SW480 (cell line): ENCODE results near the gene HES5.

Source experiments
- DNase-seq: peaks from one replicate; pipeline ENCODE4 v3.0.0-alpha.2; 2016; ENCODE audit warnings: low spot score

The HES5 gene

GRCh38 chr1:2499986-2500596 lies 30.0 kb downstream of the HES5 start:
- DNase-seq = peak; percentile 49

GRCh38 chr1:2499260-2499659 lies 30.8 kb downstream of the HES5 start:
- no peak for DNase-seq

- no peak for DNase-seq
These were observed 31.4 kb downstream of the HES5 start for GRCh38 chr1:2498648-2499047.

- DNase-seq = no peak
These were observed 32.2 kb downstream of the HES5 start for GRCh38 chr1:2497891-2498290.

- no peak for DNase-seq
These were observed 33.3 kb downstream of the HES5 start for GRCh38 chr1:2496746-2497145.

GRCh38 chr1:2496087-2496622 lies 33.9 kb downstream of the HES5 start:
- DNase-seq = peak; percentile 61

- no peak for DNase-seq
These were observed 34.5 kb downstream of the HES5 start for GRCh38 chr1:2495546-2495945.

GRCh38 chr1:2495026-2495425 lies 35.0 kb downstream of the HES5 start:
- no peak for DNase-seq

GRCh38 chr1:2494323-2494693 lies 35.8 kb downstream of the HES5 start:
- DNase-seq = peak; percentile 90

- DNase-seq = no peak
These were observed 36.3 kb downstream of the HES5 start for GRCh38 chr1:2493691-2494322.

GRCh38 chr1:2493218-2493617 lies 36.8 kb downstream of the HES5 start:
- no peak for DNase-seq

GRCh38 chr1:2492091-2492490 lies 38.0 kb downstream of the HES5 start:
- no peak for DNase-seq

- no peak for DNase-seq
These were observed 40.4 kb downstream of the HES5 start for GRCh38 chr1:2489615-2490014.

GRCh38 chr1:2488688-2489087 lies 41.4 kb downstream of the HES5 start:
- no peak for DNase-seq

- DNase-seq = no peak
These were observed 43.5 kb downstream of the HES5 start for GRCh38 chr1:2486558-2486957.

GRCh38 chr1:2486041-2486440 lies 44.0 kb downstream of the HES5 start:
- no peak for DNase-seq

- no peak for DNase-seq
These were observed 46.1 kb downstream of the HES5 start for GRCh38 chr1:2483970-2484369.

GRCh38 chr1:2483026-2483425 lies 47.0 kb downstream of the HES5 start:
- DNase-seq = no peak

- no peak for DNase-seq
These were observed 47.5 kb downstream of the HES5 start for GRCh38 chr1:2482588-2482987.

- no peak for DNase-seq
These were observed 48.2 kb downstream of the HES5 start for GRCh38 chr1:2481885-2482284.

GRCh38 chr1:2480986-2481364 lies 49.1 kb downstream of the HES5 start:
- no peak for DNase-seq

- DNase-seq = no peak
These were observed 49.7 kb downstream of the HES5 start for GRCh38 chr1:2480236-2480985.

- DNase-seq = no peak
These were observed 50.4 kb downstream of the HES5 start for GRCh38 chr1:2479618-2480017.
